SK-N-SH (cell line): ENCODE results near the gene IQGAP1.

ENCODE experiments used
- CHD2 ChIP-seq: fragments of 150-350 bp; IDR thresholded peaks from 2 replicates; pipeline ENCODE4 v1.6.1; 2018; ENCODE audit warnings: low read length; ENCODE audit not compliant: partially characterized antibody
- CTCF ChIP-seq: fragments of 200-600 bp; sonication (generic); IDR thresholded peaks from 2 replicates; pipeline ENCODE4 v1.6.1; 2017; ENCODE audit warnings: antibody characterized with exemption, mild to moderate bottlenecking, moderate library complexity
- EP300 ChIP-seq, 2 experiments: IDR thresholded peaks; 2 replicates each; pipeline versions ENCODE4 v1.4.0 to v1.6.1; 2012; ENCODE audit warnings: borderline replicate concordance in 1 of 2, low read depth in 1 of 2, low read length in 1 of 2
- EZH2phosphoT487 ChIP-seq: fragments of 200-600 bp; sonication (generic); IDR thresholded peaks from 2 replicates; pipeline ENCODE4 v1.6.1; 2017; ENCODE audit warnings: low read depth, mixed run types, mild to moderate bottlenecking, antibody characterized with exemption, moderate library complexity, borderline replicate concordance
- GABPA ChIP-seq: IDR thresholded peaks from 2 replicates; pipeline ENCODE4 v1.4.0; 2012; ENCODE audit warnings: low read depth, mild to moderate bottlenecking
- JUND ChIP-seq: IDR thresholded peaks from 2 replicates; pipeline ENCODE4 v1.4.0; 2012
- NRF1 ChIP-seq: IDR thresholded peaks from 2 replicates; pipeline ENCODE4 v1.6.1; 2012; ENCODE audit warnings: low read depth, mild to moderate bottlenecking, low read length
- REST ChIP-seq: IDR thresholded peaks from 2 replicates; pipeline ENCODE4 v1.6.1; 2012; ENCODE audit warnings: mild to moderate bottlenecking, low read depth, low read length, moderate library complexity
- SMC3 ChIP-seq: IDR thresholded peaks from 2 replicates; pipeline ENCODE4 v1.6.1; 2012; ENCODE audit warnings: low read depth, low read length, improper control_type of control experiment
- USF2 ChIP-seq: fragments of 150-350 bp; IDR thresholded peaks from 2 replicates; pipeline ENCODE4 v1.6.1; 2017; ENCODE audit warnings: antibody characterized with exemption, low read length, low read depth, borderline replicate concordance

- TF ChIP-seq USF2 = no peak
- TF ChIP-seq GABPA = no peak
- TF ChIP-seq CHD2 = no peak
- TF ChIP-seq EP300 (IDR thresholded peaks at IDR 0.05; ENCODE audit: borderline replicate concordance in 1 of 2, low read depth in 1 of 2, low read length in 1 of 2) = no peak
- no peak for TF ChIP-seq CTCF
- TF ChIP-seq REST = no peak
- TF ChIP-seq JUND = no peak
- TF ChIP-seq SMC3 = no peak
- TF ChIP-seq NRF1 = no peak
- no peak for TF ChIP-seq EZH2phosphoT487
Observed at GRCh38 chr15:90376789-90377188, 11.3 kb upstream of the IQGAP1 start.
